Type B pancreatic cell (in vitro differentiated cells): Measurements from ENCODE around the gene CDX1. TPM values are rescaled to one million over a fixed set of nuclear protein-coding genes. Genes with fewer than 3 reads are reported as not detected.

Experiments
- DNase-seq: peaks from one replicate; pipeline ENCODE4 v3.0.0; 2021; ENCODE audit warnings: mixed read lengths; ENCODE audit not compliant: unreplicated experiment; ENCODE audit errors: extremely low spot score
- H3K27ac Mint-ChIP-seq: 2 replicates; pipeline ENCODE4 v1.8.0; 2021; ENCODE audit warnings: mild to moderate bottlenecking, mixed read lengths
- H3K27me3 Mint-ChIP-seq: 2 replicates; pipeline ENCODE4 v1.8.0; 2021; ENCODE audit warnings: mixed read lengths
- H3K36me3 Mint-ChIP-seq: 2 replicates; pipeline ENCODE4 v1.8.0; 2021; ENCODE audit warnings: mixed read lengths
- H3K4me1 Mint-ChIP-seq: one replicate; pipeline ENCODE4 v1.8.0; 2021; ENCODE audit warnings: mixed read lengths; ENCODE audit not compliant: unreplicated experiment
- H3K4me3 Mint-ChIP-seq: 2 replicates; pipeline ENCODE4 v1.8.0; 2021; ENCODE audit warnings: mild to moderate bottlenecking, mixed read lengths
- H3K9me3 Mint-ChIP-seq: 2 replicates; pipeline ENCODE4 v1.8.0; 2021; ENCODE audit warnings: mixed read lengths
- total RNA-seq: library from RNA; stranded (reverse); gene quantifications from 2 replicates; pipeline ENCODE4 v1.2.1, GENCODE V29; 2021; ENCODE audit warnings: low replicate concordance
- TF ChIP-seq, protein P1 (sequence below): fragments of 200-600 bp; sonication (generic); conservative IDR thresholded peaks from 2 replicates; pipeline ENCODE4 v1.5.0; 2021; ENCODE audit warnings: antibody characterized with exemption, mild to moderate bottlenecking

Gene CDX1
- total RNA-seq, 1 donor from 2014 or later = 5.0 TPM

- no peak for DNase-seq
- TF ChIP-seq, protein P1, sequence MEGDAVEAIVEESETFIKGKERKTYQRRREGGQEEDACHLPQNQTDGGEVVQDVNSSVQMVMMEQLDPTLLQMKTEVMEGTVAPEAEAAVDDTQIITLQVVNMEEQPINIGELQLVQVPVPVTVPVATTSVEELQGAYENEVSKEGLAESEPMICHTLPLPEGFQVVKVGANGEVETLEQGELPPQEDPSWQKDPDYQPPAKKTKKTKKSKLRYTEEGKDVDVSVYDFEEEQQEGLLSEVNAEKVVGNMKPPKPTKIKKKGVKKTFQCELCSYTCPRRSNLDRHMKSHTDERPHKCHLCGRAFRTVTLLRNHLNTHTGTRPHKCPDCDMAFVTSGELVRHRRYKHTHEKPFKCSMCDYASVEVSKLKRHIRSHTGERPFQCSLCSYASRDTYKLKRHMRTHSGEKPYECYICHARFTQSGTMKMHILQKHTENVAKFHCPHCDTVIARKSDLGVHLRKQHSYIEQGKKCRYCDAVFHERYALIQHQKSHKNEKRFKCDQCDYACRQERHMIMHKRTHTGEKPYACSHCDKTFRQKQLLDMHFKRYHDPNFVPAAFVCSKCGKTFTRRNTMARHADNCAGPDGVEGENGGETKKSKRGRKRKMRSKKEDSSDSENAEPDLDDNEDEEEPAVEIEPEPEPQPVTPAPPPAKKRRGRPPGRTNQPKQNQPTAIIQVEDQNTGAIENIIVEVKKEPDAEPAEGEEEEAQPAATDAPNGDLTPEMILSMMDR = no peak
- Mint-ChIP-seq H3K27ac (no peak overlapping the region), H3K9me3 (no peaks in the 10 kb centered on the region), H3K4me3 (no peak overlapping the region), H3K4me1 (peaks cover 11% of the 10 kb centered on the region), H3K27me3 (peaks cover 63% of the 10 kb centered on the region), H3K36me3 (no peaks in the 10 kb centered on the region)
Observed at GRCh38 chr5:150186897-150187296, 20.3 kb downstream of the CDX1 start.

DNA sequence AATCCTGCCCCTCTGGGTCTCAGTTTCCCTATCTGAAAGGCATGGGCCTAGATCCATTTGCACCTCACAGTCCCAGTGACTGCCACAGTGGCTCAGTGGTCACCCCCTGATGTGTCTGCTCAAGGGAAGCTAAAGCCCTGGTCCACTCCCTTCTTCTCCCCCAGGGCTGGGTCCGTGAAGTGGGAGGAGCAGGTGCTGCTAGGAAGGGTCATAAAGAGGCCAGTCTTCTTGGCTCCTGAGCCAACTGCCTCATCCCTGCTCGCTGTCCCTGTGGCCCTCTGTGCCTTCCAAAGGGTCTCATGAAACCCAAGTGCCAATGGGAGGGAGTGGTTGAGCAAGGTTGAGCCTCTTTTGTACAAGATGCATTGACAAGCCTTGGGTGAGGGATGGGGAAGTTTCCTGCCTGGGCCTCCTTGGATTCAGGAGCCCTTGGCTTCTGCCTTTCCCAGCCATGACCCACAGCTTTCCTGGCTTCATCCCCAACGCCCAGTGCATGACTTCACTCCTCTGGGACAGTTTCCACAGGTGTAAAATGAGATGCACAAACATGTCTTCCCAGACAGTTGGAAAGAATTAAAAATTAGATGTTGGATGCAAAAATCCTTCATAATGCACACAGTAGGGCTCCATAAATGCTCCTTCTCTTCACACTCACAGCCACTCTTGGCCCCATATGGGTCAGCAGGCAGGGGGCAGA is 21.7 kb downstream of the CDX1 start:
- TF ChIP-seq, protein P1 = no peak
- no peak overlapping the region for H3K4me3 Mint-ChIP-seq
- H3K27me3 Mint-ChIP-seq = peaks cover 72% of the 10 kb centered on the region
- no peak overlapping the region for H3K27ac Mint-ChIP-seq
- H3K36me3 Mint-ChIP-seq = no peaks in the 10 kb centered on the region
- no peaks in the 10 kb centered on the region for H3K9me3 Mint-ChIP-seq
- DNase-seq = no peak
- H3K4me1 Mint-ChIP-seq = peaks cover 8% of the 10 kb centered on the region

GRCh38 chr5:150189326-150189725 is 22.7 kb downstream of the CDX1 start:
- peaks cover 77% of the 10 kb centered on the region for H3K27me3 Mint-ChIP-seq
- no peak overlapping the region for H3K27ac Mint-ChIP-seq
- H3K4me1 Mint-ChIP-seq = peaks cover 8% of the 10 kb centered on the region
- DNase-seq = no peak
- TF ChIP-seq, protein P1 = no peak
- peak overlapping the region; percentile 36 for H3K4me3 Mint-ChIP-seq
- no peaks in the 10 kb centered on the region for H3K9me3 Mint-ChIP-seq
- H3K36me3 Mint-ChIP-seq = no peaks in the 10 kb centered on the region

GRCh38 chr5:150189728-150190502 is 23.3 kb downstream of the CDX1 start, which contains the start of gene SLC6A7:
TSS of gene SLC6A7 (plus strand) at chr5:150190062. CDS start at chr5:150190328, 266 bp downstream.
- no peak within 1 kb of the TSS for H3K27ac Mint-ChIP-seq
- H3K4me3 Mint-ChIP-seq = peak within 1 kb of the TSS; percentile 36
- TF ChIP-seq, protein P1 = no peak
- H3K9me3 Mint-ChIP-seq = no peaks in the 10 kb centered on the region
- H3K36me3 Mint-ChIP-seq = no peaks in the 10 kb centered on the region
- peaks cover 73% of the 10 kb centered on the region for H3K27me3 Mint-ChIP-seq
- DNase-seq = no peak
- H3K4me1 Mint-ChIP-seq = peaks cover 4% of the 10 kb centered on the region

DNA sequence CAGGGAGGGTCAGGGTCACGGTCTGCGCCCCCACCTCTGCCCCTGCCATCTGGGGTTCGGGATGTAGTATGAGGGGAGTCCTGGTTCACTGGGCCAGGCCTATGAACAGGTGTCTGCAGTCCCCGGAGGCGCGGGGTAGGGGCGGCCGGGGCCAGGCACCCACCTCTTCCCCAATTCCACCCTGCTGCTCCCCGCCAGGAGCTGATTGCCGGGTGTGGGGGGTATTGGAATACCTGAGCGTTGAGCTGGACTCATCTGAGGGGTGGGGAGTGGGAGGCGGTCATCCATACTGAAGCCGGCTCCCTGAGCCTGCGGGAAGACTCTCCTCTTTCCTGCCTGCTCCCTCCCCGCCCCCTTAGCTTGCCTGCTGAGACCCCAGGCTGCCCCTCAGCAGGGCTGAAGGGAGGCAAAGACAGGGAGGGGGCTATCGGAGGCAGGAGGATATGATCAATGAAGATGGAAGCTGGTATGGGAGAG is 24.0 kb downstream of the CDX1 start:
- peaks cover 75% of the 10 kb centered on the region for H3K27me3 Mint-ChIP-seq
- no peak overlapping the region for H3K27ac Mint-ChIP-seq
- no peak overlapping the region for H3K4me3 Mint-ChIP-seq
- no peak for DNase-seq
- peaks cover 6% of the 10 kb centered on the region for H3K4me1 Mint-ChIP-seq
- no peaks in the 10 kb centered on the region for H3K9me3 Mint-ChIP-seq
- H3K36me3 Mint-ChIP-seq = no peaks in the 10 kb centered on the region
- TF ChIP-seq, protein P1 = no peak
